C4-2B (cell line): ENCODE results near the gene PLXNA4.

Experiments used
- H3K27ac ChIP-seq: fragments of 450-650 bp; 2 replicates; pipeline ENCODE4 v1.5.1; 2017
- CTCF ChIP-seq: fragments of 450-650 bp; conservative IDR thresholded peaks from 2 replicates; pipeline ENCODE4 v1.5.1; 2017; ENCODE audit warnings: mild to moderate bottlenecking
- ZFX ChIP-seq: fragments of 450-650 bp; IDR thresholded peaks from 2 replicates; pipeline ENCODE4 v1.6.1; 2017

PLXNA4 gene

GRCh38 chr7:132207211-132207610 is 369.1 kb downstream of the PLXNA4 start:
- H3K27ac ChIP-seq = no peak overlapping the region
- no peak for TF ChIP-seq CTCF
- no peak for TF ChIP-seq ZFX

GRCh38 chr7:132206594-132206993 is 369.7 kb downstream of the PLXNA4 start:
- no peak overlapping the region for H3K27ac ChIP-seq
- no peak for TF ChIP-seq ZFX
- TF ChIP-seq CTCF = no peak

- H3K27ac ChIP-seq = no peak overlapping the region
- TF ChIP-seq CTCF = no peak
- TF ChIP-seq ZFX = no peak
Observed at GRCh38 chr7:132205509-132205908, 370.8 kb downstream of the PLXNA4 start.

- TF ChIP-seq CTCF = no peak
- TF ChIP-seq ZFX = no peak
- no peak overlapping the region for H3K27ac ChIP-seq
Observed at GRCh38 chr7:132203021-132203420, 373.2 kb downstream of the PLXNA4 start.

GRCh38 chr7:132202541-132202940 is 373.7 kb downstream of the PLXNA4 start:
- no peak overlapping the region for H3K27ac ChIP-seq
- no peak for TF ChIP-seq CTCF
- TF ChIP-seq ZFX = no peak

GRCh38 chr7:132200141-132200540 is 376.1 kb downstream of the PLXNA4 start:
- H3K27ac ChIP-seq = no peak overlapping the region
- TF ChIP-seq CTCF = no peak
- TF ChIP-seq ZFX = no peak

GRCh38 chr7:132199626-132200025 is 376.6 kb downstream of the PLXNA4 start:
- TF ChIP-seq ZFX = no peak
- TF ChIP-seq CTCF = no peak

More at GRCh38 chr7:132199626-132200025, 376.6 kb downstream of the PLXNA4 start:
- no peak overlapping the region for H3K27ac ChIP-seq
